Stimulated activated memory B cell treated with anti-CD40 and anti-IgM and Interleukin-4, amounts not matched to agents 10 μg/mL and 1 μg/mL and 100 μg/mL, for 72 hours (primary cell): ENCODE data around the gene ANGPTL7.
"Not testable (repeated sequence)": the region's sequence is repeated elsewhere in the genome, so short reads cannot be mapped to it uniquely, and the experiment has no call there.

ENCODE experiments used
- ATAC-seq: fragments of 150-1000 bp; cut with Tn5 transposase; 2 replicates; pipeline ENCODE4 v1.10.0; 2021
- H3K27ac Mint-ChIP-seq: one replicate; pipeline ENCODE4 v1.8.0; 2022; ENCODE audit warnings: mild to moderate bottlenecking, mixed read lengths
- H3K27me3 Mint-ChIP-seq: one replicate; pipeline ENCODE4 v1.8.0; 2022; ENCODE audit warnings: mixed read lengths
- H3K36me3 Mint-ChIP-seq: one replicate; pipeline ENCODE4 v1.8.0; 2022; ENCODE audit warnings: mixed read lengths
- H3K4me1 Mint-ChIP-seq: one replicate; pipeline ENCODE4 v1.8.0; 2022; ENCODE audit warnings: mixed read lengths
- H3K4me3 Mint-ChIP-seq: one replicate; pipeline ENCODE4 v1.8.0; 2022; ENCODE audit warnings: mild to moderate bottlenecking, moderate library complexity, mixed read lengths
- H3K9me3 Mint-ChIP-seq: one replicate; pipeline ENCODE4 v1.8.0; 2022; ENCODE audit warnings: mixed read lengths

ANGPTL7 gene

DNA sequence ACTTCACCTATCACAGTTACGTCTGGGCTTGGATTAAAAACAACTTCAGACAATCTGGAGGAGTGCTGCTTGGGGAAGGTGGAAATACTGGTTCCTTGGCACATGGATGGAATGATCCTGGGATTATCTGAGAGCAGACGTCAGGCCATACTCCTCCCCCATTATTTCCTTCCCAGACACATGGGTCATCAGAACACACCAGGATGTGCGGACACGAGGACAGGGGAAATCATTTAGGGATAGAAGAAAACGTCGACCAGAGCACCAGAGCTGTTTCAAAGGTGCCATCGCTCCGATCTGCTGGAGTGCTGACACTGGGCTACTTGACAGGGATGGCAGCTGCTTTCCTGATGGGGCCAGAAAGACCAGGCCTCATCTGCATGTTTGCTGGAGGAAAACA, 31.8 kb upstream of the ANGPTL7 start:
- Mint-ChIP-seq H3K27me3 (no peaks in the 10 kb centered on the region), H3K36me3 (peaks cover 64% of the 10 kb centered on the region), H3K9me3 (no peaks in the 10 kb centered on the region), H3K27ac (peak overlapping the region; percentile 69), H3K4me3 (no peak overlapping the region), H3K4me1 (peaks cover 28% of the 10 kb centered on the region)
- no peak for ATAC-seq

DNA sequence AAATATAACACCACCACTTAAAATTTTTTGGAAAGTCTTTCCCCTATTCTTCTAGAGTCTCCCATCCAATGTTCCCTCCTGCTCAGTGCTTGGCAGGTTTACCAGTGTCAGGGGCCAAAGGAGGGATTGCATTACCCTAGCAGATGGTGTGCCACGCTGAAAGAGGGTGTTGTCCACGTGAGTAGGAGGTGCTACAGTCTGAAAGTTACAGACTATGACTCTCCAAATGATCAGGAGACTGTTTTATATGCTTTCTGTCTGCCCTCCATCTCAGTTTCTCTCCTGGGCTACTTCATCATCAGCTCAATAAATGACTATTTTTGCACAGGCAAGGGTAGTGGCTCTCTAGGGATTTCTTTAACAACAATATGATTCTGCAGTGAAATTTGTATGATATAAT, 31.3 kb upstream of the ANGPTL7 start:
- no peaks in the 10 kb centered on the region for H3K9me3 Mint-ChIP-seq
- H3K36me3 Mint-ChIP-seq = peaks cover 63% of the 10 kb centered on the region
- H3K4me3 Mint-ChIP-seq = no peak overlapping the region
- peak overlapping the region; percentile 69 for H3K27ac Mint-ChIP-seq
- H3K27me3 Mint-ChIP-seq = no peaks in the 10 kb centered on the region
- no peak for ATAC-seq
- H3K4me1 Mint-ChIP-seq = peaks cover 28% of the 10 kb centered on the region

GRCh38 chr1:11158291-11158690, 30.9 kb upstream of the ANGPTL7 start:
- Mint-ChIP-seq H3K4me1 (peaks cover 28% of the 10 kb centered on the region), H3K27ac (peak overlapping the region; percentile 69), H3K4me3 (no peak overlapping the region), H3K36me3 (peaks cover 63% of the 10 kb centered on the region), H3K27me3 (no peaks in the 10 kb centered on the region), H3K9me3 (no peaks in the 10 kb centered on the region)
- ATAC-seq = no peak

GRCh38 chr1:11158720-11159321, 30.3 kb upstream of the ANGPTL7 start:
- Mint-ChIP-seq H3K4me1 (peaks cover 28% of the 10 kb centered on the region), H3K36me3 (peaks cover 67% of the 10 kb centered on the region), H3K27ac (peak overlapping the region; percentile 69), H3K27me3 (no peaks in the 10 kb centered on the region), H3K4me3 (no peak overlapping the region), H3K9me3 (no peaks in the 10 kb centered on the region)
- no peak for ATAC-seq

DNA sequence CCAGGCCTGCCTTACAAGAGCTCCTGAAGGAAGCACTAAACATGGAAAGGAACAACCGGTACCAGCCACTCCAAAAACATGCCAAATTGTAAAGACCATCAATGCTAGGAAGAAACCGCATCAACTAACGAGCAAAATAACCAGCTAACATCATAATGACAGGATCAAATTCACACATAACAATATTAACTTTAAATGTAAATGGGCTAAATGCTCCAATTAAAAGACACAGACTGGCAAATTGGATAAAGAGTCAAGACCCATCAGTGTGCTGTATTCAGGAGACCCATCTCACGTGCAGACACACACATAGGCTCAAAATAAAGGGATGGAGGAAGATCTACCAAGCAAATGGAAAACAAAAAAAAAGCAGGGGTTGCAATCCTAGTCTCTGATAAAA, 26.4 kb upstream of the ANGPTL7 start:
- not testable (repeated sequence) for H3K4me3 Mint-ChIP-seq, H3K9me3 Mint-ChIP-seq, ATAC-seq, H3K27ac Mint-ChIP-seq, H3K27me3 Mint-ChIP-seq
- peaks cover 11% of the 10 kb centered on the region for H3K4me1 Mint-ChIP-seq
- peaks cover 81% of the 10 kb centered on the region for H3K36me3 Mint-ChIP-seq

GRCh38 chr1:11166744-11167143, 22.4 kb upstream of the ANGPTL7 start:
- H3K9me3 Mint-ChIP-seq, H3K4me1 Mint-ChIP-seq, H3K27me3 Mint-ChIP-seq, H3K4me3 Mint-ChIP-seq, ATAC-seq, H3K27ac Mint-ChIP-seq: not testable (repeated sequence)
- H3K36me3 Mint-ChIP-seq = peaks cover 67% of the 10 kb centered on the region

DNA sequence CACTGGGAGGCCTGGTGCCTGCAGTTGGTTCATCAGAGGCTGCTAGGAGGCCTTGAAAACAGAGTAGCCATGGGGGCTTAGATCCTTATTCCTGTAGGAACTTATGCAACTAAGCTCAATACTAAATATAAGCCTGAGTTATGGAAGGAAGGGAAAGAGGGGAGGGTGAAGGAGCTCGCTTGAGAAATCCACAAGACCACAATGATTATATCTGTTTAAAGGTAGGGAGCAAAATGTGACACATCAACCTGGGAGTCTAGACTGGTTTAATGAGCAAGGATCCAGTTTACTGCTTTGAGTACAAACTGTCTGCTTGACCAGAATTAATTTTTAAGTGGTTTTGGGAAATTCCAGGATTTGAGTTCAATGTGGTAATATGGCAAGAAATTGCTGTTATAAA, 20.4 kb upstream of the ANGPTL7 start:
- Mint-ChIP-seq H3K36me3 (peaks cover 58% of the 10 kb centered on the region), H3K27ac (no peak overlapping the region), H3K4me3 (no peak overlapping the region), H3K9me3 (no peaks in the 10 kb centered on the region), H3K4me1 (no peaks in the 10 kb centered on the region), H3K27me3 (no peaks in the 10 kb centered on the region)
- no peak for ATAC-seq

DNA sequence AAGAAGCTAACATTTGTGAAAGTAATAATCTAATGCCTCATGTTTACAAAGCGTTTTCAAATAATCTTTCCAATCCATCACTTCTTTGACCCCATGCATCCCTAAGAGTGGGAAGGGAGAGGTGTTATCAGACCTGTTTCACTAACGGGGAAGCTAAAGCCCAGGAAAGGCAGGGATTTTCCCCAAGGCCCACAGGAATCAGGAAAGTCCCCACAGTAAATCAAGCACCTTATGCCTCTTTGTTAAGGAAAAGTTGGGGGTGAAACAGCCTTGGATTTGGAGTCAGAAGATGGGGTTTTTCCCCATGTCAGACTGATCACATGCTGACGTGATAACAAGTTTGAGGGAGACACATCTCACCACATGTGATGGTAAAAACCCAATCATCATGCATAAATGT, 20.0 kb upstream of the ANGPTL7 start:
- Mint-ChIP-seq H3K4me3 (no peak overlapping the region), H3K4me1 (no peaks in the 10 kb centered on the region), H3K9me3 (no peaks in the 10 kb centered on the region), H3K36me3 (peaks cover 57% of the 10 kb centered on the region), H3K27me3 (no peaks in the 10 kb centered on the region), H3K27ac (no peak overlapping the region)
- ATAC-seq = no peak

- ATAC-seq = no peak
- Mint-ChIP-seq H3K9me3 (no peaks in the 10 kb centered on the region), H3K4me1 (no peaks in the 10 kb centered on the region), H3K4me3 (no peak overlapping the region), H3K27me3 (no peaks in the 10 kb centered on the region), H3K27ac (no peak overlapping the region), H3K36me3 (peaks cover 51% of the 10 kb centered on the region)
These were observed 19.1 kb upstream of the ANGPTL7 start for GRCh38 chr1:11170102-11170501.

GRCh38 chr1:11174261-11174942, 14.8 kb upstream of the ANGPTL7 start:
- Mint-ChIP-seq H3K27ac (no peak overlapping the region), H3K36me3 (peaks cover 45% of the 10 kb centered on the region), H3K4me3 (no peak overlapping the region), H3K27me3 (no peaks in the 10 kb centered on the region), H3K4me1 (no peaks in the 10 kb centered on the region), H3K9me3 (no peaks in the 10 kb centered on the region)
- no peak for ATAC-seq

DNA sequence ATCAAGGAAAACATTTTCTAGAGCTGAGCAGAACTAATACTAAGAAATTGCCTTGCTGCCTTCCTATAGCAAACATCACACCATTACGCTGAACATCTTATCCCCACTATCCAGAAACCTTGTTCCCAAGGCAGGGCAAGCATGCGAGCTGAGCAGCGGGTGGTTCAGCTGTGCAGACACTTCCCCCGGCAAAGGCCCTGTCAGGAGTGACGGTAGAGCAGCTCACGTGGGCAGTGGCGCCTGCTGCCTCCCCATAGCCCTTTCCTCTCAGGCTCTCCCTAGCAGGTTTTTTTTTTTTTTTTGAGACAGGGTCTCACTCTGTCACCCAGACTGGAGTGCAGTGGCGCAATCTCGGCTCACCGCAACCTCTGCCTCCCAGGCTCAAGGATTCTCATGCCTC, 13.7 kb upstream of the ANGPTL7 start:
- H3K4me3 Mint-ChIP-seq = no peak overlapping the region
- H3K27me3 Mint-ChIP-seq = no peaks in the 10 kb centered on the region
- no peaks in the 10 kb centered on the region for H3K9me3 Mint-ChIP-seq
- H3K27ac Mint-ChIP-seq = no peak overlapping the region
- H3K36me3 Mint-ChIP-seq = peaks cover 54% of the 10 kb centered on the region
- no peaks in the 10 kb centered on the region for H3K4me1 Mint-ChIP-seq
- ATAC-seq = no peak

- no peak overlapping the region for H3K27ac Mint-ChIP-seq
- peaks cover 58% of the 10 kb centered on the region for H3K36me3 Mint-ChIP-seq
- no peaks in the 10 kb centered on the region for H3K27me3 Mint-ChIP-seq
- ATAC-seq = no peak
- H3K4me3 Mint-ChIP-seq = no peak overlapping the region
- H3K9me3 Mint-ChIP-seq = no peaks in the 10 kb centered on the region
- H3K4me1 Mint-ChIP-seq = no peaks in the 10 kb centered on the region
These were observed 13.0 kb upstream of the ANGPTL7 start for GRCh38 chr1:11176081-11176706.

DNA sequence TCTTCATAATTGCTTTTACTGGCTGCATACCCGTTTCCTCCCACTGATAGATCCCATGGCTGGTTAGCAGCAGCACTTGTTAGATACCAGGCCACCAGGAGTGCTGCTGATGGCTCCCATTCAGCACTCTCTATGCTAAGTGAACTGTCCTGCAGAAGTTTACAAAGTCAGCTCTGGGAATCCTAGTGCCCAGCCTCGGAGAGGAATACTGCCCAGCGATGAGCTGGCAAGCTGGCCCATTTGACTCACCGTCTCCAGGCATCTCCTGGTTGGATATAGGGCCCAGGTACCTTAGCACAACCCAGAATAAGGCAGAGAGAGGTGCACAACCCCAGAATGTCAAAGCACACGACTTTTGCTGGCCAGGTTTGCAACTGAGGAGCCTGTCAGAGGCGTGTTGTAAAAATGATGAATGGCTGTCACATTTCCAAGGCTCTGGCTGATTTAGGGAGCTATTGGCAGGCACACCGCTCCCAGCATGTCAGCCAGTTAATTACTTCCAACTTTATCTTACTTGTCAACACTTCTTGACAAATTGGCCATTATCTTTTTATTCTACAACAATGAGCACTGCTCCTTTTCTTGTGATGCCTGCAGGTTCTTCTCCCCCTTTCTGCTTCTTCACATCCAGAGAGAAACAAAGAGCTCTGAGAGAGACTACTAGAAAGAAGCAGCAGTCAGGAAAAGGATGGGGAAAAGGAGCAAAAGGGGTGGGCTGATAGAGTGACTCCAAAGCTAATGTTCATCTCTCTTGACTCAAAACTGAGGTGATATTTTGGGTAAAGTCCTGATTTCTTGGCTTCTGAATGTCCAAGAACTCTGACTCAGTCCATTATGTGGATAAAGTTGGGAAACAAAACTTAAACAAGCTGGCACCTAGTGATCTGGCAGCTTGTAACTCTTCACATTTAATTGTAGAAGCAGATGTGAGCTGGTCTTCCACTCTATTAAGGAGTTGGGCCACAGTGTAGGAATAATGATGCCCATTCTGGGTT, 10.8 kb upstream of the ANGPTL7 start:
- Mint-ChIP-seq H3K27me3 (no peaks in the 10 kb centered on the region), H3K4me1 (no peaks in the 10 kb centered on the region), H3K27ac (no peak overlapping the region), H3K4me3 (no peak overlapping the region), H3K9me3 (no peaks in the 10 kb centered on the region), H3K36me3 (peaks cover 52% of the 10 kb centered on the region)
- ATAC-seq = no peak

DNA sequence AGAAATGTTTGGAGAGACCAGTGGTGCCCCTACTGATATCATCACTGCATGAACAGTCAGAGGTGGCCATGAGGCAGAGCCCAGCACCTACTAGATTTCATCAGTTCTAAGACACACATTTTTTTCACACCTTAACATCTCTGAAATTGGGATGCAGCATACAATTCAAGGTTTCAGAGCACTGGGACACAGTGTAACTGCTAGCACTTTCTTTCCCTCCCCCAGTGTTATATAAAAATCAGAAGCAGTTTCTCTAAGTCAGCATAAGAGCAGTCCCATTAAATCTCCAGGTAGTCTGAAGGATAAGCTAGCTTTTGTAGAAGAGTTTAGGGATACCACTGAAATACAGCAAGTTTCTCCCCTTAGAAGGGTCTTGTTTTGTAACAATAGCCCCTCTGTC, 10.0 kb upstream of the ANGPTL7 start:
- H3K4me1 Mint-ChIP-seq = no peaks in the 10 kb centered on the region
- peaks cover 46% of the 10 kb centered on the region for H3K36me3 Mint-ChIP-seq
- no peaks in the 10 kb centered on the region for H3K27me3 Mint-ChIP-seq
- H3K27ac Mint-ChIP-seq = no peak overlapping the region
- ATAC-seq = no peak
- H3K4me3 Mint-ChIP-seq = no peak overlapping the region
- no peaks in the 10 kb centered on the region for H3K9me3 Mint-ChIP-seq

GRCh38 chr1:11179749-11180148, 9.4 kb upstream of the ANGPTL7 start:
- H3K27me3 Mint-ChIP-seq, H3K27ac Mint-ChIP-seq, ATAC-seq, H3K4me3 Mint-ChIP-seq, H3K9me3 Mint-ChIP-seq, H3K4me1 Mint-ChIP-seq: not testable (repeated sequence)
- H3K36me3 Mint-ChIP-seq = peaks cover 45% of the 10 kb centered on the region
